ENCODE results near the gene RCOR1.

RCOR1 gene

GRCh38 chr14:102655137-102655536, 62.7 kb downstream of the RCOR1 start:
- H3K27me3 ChIP-seq (ENCODE audit: control insufficient read depth, insufficient read depth, low read length), result no peaks in the 10 kb centered on the region
- no peaks in the 10 kb centered on the region for H3K36me3 ChIP-seq (ENCODE audit: control insufficient read depth, insufficient read depth, low read length)
- no peak overlapping the region for H3K4me3 ChIP-seq (ENCODE audit: low read length)
- H3K9me3 ChIP-seq (ENCODE audit: control insufficient read depth, low read length), result no peaks in the 10 kb centered on the region
- H3K9ac ChIP-seq (ENCODE audit: low read length), result no peak overlapping the region
- H3K4me1 ChIP-seq (ENCODE audit: control insufficient read depth, insufficient read depth, low read length), result peaks cover 15% of the 10 kb centered on the region

- no peaks in the 10 kb centered on the region for H3K27me3 ChIP-seq (ENCODE audit: control insufficient read depth, insufficient read depth, low read length)
- no peak overlapping the region for H3K4me3 ChIP-seq (ENCODE audit: low read length)
- peaks cover 14% of the 10 kb centered on the region for H3K4me1 ChIP-seq (ENCODE audit: control insufficient read depth, insufficient read depth, low read length)
- H3K9ac ChIP-seq (ENCODE audit: low read length), result no peak overlapping the region
- no peaks in the 10 kb centered on the region for H3K36me3 ChIP-seq (ENCODE audit: control insufficient read depth, insufficient read depth, low read length)
- no peaks in the 10 kb centered on the region for H3K9me3 ChIP-seq (ENCODE audit: control insufficient read depth, low read length)
These were observed 67.3 kb downstream of the RCOR1 start for GRCh38 chr14:102659797-102660196.

- H3K9me3 ChIP-seq (ENCODE audit: control insufficient read depth, low read length), result no peaks in the 10 kb centered on the region
- H3K4me3 ChIP-seq (ENCODE audit: low read length), result no peak overlapping the region
- no peaks in the 10 kb centered on the region for H3K36me3 ChIP-seq (ENCODE audit: control insufficient read depth, insufficient read depth, low read length)
- peaks cover 20% of the 10 kb centered on the region for H3K4me1 ChIP-seq (ENCODE audit: control insufficient read depth, insufficient read depth, low read length)
- H3K27me3 ChIP-seq (ENCODE audit: control insufficient read depth, insufficient read depth, low read length), result no peaks in the 10 kb centered on the region
- H3K9ac ChIP-seq (ENCODE audit: low read length), result no peak overlapping the region
These were observed 69.2 kb downstream of the RCOR1 start for GRCh38 chr14:102661614-102662013.

- H3K9me3 ChIP-seq (ENCODE audit: control insufficient read depth, low read length), result no peaks in the 10 kb centered on the region
- H3K4me3 ChIP-seq (ENCODE audit: low read length), result no peak overlapping the region
- H3K9ac ChIP-seq (ENCODE audit: low read length), result no peak overlapping the region
- H3K36me3 ChIP-seq (ENCODE audit: control insufficient read depth, insufficient read depth, low read length), result no peaks in the 10 kb centered on the region
- no peaks in the 10 kb centered on the region for H3K27me3 ChIP-seq (ENCODE audit: control insufficient read depth, insufficient read depth, low read length)
- H3K4me1 ChIP-seq (ENCODE audit: control insufficient read depth, insufficient read depth, low read length), result peaks cover 20% of the 10 kb centered on the region
These were observed 70.4 kb downstream of the RCOR1 start for GRCh38 chr14:102662636-102663430.

- Histone ChIP-seq H3K27me3 (ENCODE audit: control insufficient read depth, insufficient read depth, low read length) (no peaks in the 10 kb centered on the region), H3K9me3 (ENCODE audit: control insufficient read depth, low read length) (no peaks in the 10 kb centered on the region), H3K4me3 (ENCODE audit: low read length) (no peak overlapping the region), H3K36me3 (ENCODE audit: control insufficient read depth, insufficient read depth, low read length) (no peaks in the 10 kb centered on the region), H3K4me1 (ENCODE audit: control insufficient read depth, insufficient read depth, low read length) (peaks cover 20% of the 10 kb centered on the region), H3K9ac (ENCODE audit: low read length) (no peak overlapping the region)
These were observed 71.0 kb downstream of the RCOR1 start for GRCh38 chr14:102663440-102663839.

GRCh38 chr14:102665621-102666020, 73.2 kb downstream of the RCOR1 start:
- Histone ChIP-seq H3K36me3 (ENCODE audit: control insufficient read depth, insufficient read depth, low read length) (no peaks in the 10 kb centered on the region), H3K4me3 (ENCODE audit: low read length) (no peak overlapping the region)

GRCh38 chr14:102666635-102667034, 74.2 kb downstream of the RCOR1 start:
- peaks cover 20% of the 10 kb centered on the region for H3K4me1 ChIP-seq (ENCODE audit: control insufficient read depth, insufficient read depth, low read length)
- H3K27me3 ChIP-seq (ENCODE audit: control insufficient read depth, insufficient read depth, low read length), result no peaks in the 10 kb centered on the region
- H3K4me3 ChIP-seq (ENCODE audit: low read length), result no peak overlapping the region
- no peaks in the 10 kb centered on the region for H3K9me3 ChIP-seq (ENCODE audit: control insufficient read depth, low read length)
- H3K9ac ChIP-seq (ENCODE audit: low read length), result no peak overlapping the region
- H3K36me3 ChIP-seq (ENCODE audit: control insufficient read depth, insufficient read depth, low read length), result no peaks in the 10 kb centered on the region

More at GRCh38 chr14:102665621-102666020, 73.2 kb downstream of the RCOR1 start:
- H3K9me3 ChIP-seq (ENCODE audit: control insufficient read depth, low read length), result no peaks in the 10 kb centered on the region
- no peak overlapping the region for H3K9ac ChIP-seq (ENCODE audit: low read length)
- no peaks in the 10 kb centered on the region for H3K27me3 ChIP-seq (ENCODE audit: control insufficient read depth, insufficient read depth, low read length)
- peaks cover 20% of the 10 kb centered on the region for H3K4me1 ChIP-seq (ENCODE audit: control insufficient read depth, insufficient read depth, low read length)

GRCh38 chr14:102667703-102668102, 75.3 kb downstream of the RCOR1 start:
- no peak overlapping the region for H3K9ac ChIP-seq (ENCODE audit: low read length)
- H3K27me3 ChIP-seq (ENCODE audit: control insufficient read depth, insufficient read depth, low read length), result no peaks in the 10 kb centered on the region
- H3K9me3 ChIP-seq (ENCODE audit: control insufficient read depth, low read length), result no peaks in the 10 kb centered on the region
- no peaks in the 10 kb centered on the region for H3K36me3 ChIP-seq (ENCODE audit: control insufficient read depth, insufficient read depth, low read length)
- H3K4me3 ChIP-seq (ENCODE audit: low read length), result no peak overlapping the region
- H3K4me1 ChIP-seq (ENCODE audit: control insufficient read depth, insufficient read depth, low read length), result peaks cover 17% of the 10 kb centered on the region

- no peaks in the 10 kb centered on the region for H3K36me3 ChIP-seq (ENCODE audit: control insufficient read depth, insufficient read depth, low read length)
- no peak overlapping the region for H3K9ac ChIP-seq (ENCODE audit: low read length)
- no peak overlapping the region for H3K4me3 ChIP-seq (ENCODE audit: low read length)
- H3K9me3 ChIP-seq (ENCODE audit: control insufficient read depth, low read length), result no peaks in the 10 kb centered on the region
- H3K27me3 ChIP-seq (ENCODE audit: control insufficient read depth, insufficient read depth, low read length), result no peaks in the 10 kb centered on the region
- H3K4me1 ChIP-seq (ENCODE audit: control insufficient read depth, insufficient read depth, low read length), result peaks cover 10% of the 10 kb centered on the region
These were observed 75.9 kb downstream of the RCOR1 start for GRCh38 chr14:102668291-102668873.

- no peak overlapping the region for H3K4me3 ChIP-seq (ENCODE audit: low read length)
- H3K4me1 ChIP-seq (ENCODE audit: control insufficient read depth, insufficient read depth, low read length), result peaks cover 6% of the 10 kb centered on the region
- no peaks in the 10 kb centered on the region for H3K36me3 ChIP-seq (ENCODE audit: control insufficient read depth, insufficient read depth, low read length)
- no peak overlapping the region for H3K9ac ChIP-seq (ENCODE audit: low read length)
- H3K9me3 ChIP-seq (ENCODE audit: control insufficient read depth, low read length), result no peaks in the 10 kb centered on the region
- H3K27me3 ChIP-seq (ENCODE audit: control insufficient read depth, insufficient read depth, low read length), result no peaks in the 10 kb centered on the region
These were observed 79.0 kb downstream of the RCOR1 start for GRCh38 chr14:102671410-102671809.

- H3K9me3 ChIP-seq (ENCODE audit: control insufficient read depth, low read length), result no peaks in the 10 kb centered on the region
- H3K4me3 ChIP-seq (ENCODE audit: low read length), result no peak overlapping the region
- no peak overlapping the region for H3K9ac ChIP-seq (ENCODE audit: low read length)
- H3K4me1 ChIP-seq (ENCODE audit: control insufficient read depth, insufficient read depth, low read length), result peaks cover 6% of the 10 kb centered on the region
- no peaks in the 10 kb centered on the region for H3K36me3 ChIP-seq (ENCODE audit: control insufficient read depth, insufficient read depth, low read length)
- no peaks in the 10 kb centered on the region for H3K27me3 ChIP-seq (ENCODE audit: control insufficient read depth, insufficient read depth, low read length)
These were observed 80.0 kb downstream of the RCOR1 start for GRCh38 chr14:102672410-102672960.

GRCh38 chr14:102675396-102675795, 82.9 kb downstream of the RCOR1 start:
- H3K4me3 ChIP-seq (ENCODE audit: low read length), result no peak overlapping the region
- H3K9me3 ChIP-seq (ENCODE audit: control insufficient read depth, low read length), result no peaks in the 10 kb centered on the region
- no peaks in the 10 kb centered on the region for H3K27me3 ChIP-seq (ENCODE audit: control insufficient read depth, insufficient read depth, low read length)
- H3K36me3 ChIP-seq (ENCODE audit: control insufficient read depth, insufficient read depth, low read length), result no peaks in the 10 kb centered on the region
- H3K4me1 ChIP-seq (ENCODE audit: control insufficient read depth, insufficient read depth, low read length), result peaks cover 6% of the 10 kb centered on the region
- no peak overlapping the region for H3K9ac ChIP-seq (ENCODE audit: low read length)

All from mucosa of stomach (tissue), 1 donor.